ENCODE data around the gene CRAT. TPM values are rescaled to one million over a fixed set of nuclear protein-coding genes. Genes with fewer than 3 reads are reported as not detected.

Gene CRAT
- total RNA-seq, 2 donors from 2014 or later, result 21.4 to 23.8 TPM

Other genes with a start within 250 kb of the CRAT start
- 10 to 100 TPM in 1 of 2 donors, 1 to 10 TPM in 1; 8.8 to 13.8 TPM for gene KYAT1, start 228.8 kb downstream of the CRAT start, total RNA-seq
- 10 to 100 TPM; 19.2 to 20.1 TPM for gene LRRC8A, start 228.7 kb downstream of the CRAT start, total RNA-seq
- 1 to 10 TPM; 1.1 to 1.9 TPM for gene PHYHD1, start 189.8 kb downstream of the CRAT start, total RNA-seq
- gene DOLK, start 163.2 kb downstream of the CRAT start, total RNA-seq, result 1 to 10 TPM; 6.8 to 6.9 TPM
- gene NUP188, start 163.1 kb downstream of the CRAT start, total RNA-seq, result 10 to 100 TPM; 90.0 to 98.0 TPM
- 10 to 100 TPM; 41.3 to 41.8 TPM for gene SH3GLB2, start 82.5 kb downstream of the CRAT start, total RNA-seq
- 10 to 100 TPM; 38.5 to 41.5 TPM for gene MIGA2, start 74.2 kb downstream of the CRAT start, total RNA-seq
- gene DOLPP1, start 29.7 kb downstream of the CRAT start, total RNA-seq, result 10 to 100 TPM; 17.1 to 22.3 TPM
- 10 to 100 TPM; 85.5 to 98.3 TPM for gene PTPA, start 622 bp upstream of the CRAT start, total RNA-seq
- 1 to 10 TPM; 4.2 to 4.6 TPM for gene IER5L, start 67.5 kb upstream of the CRAT start, total RNA-seq